Transverse colon (tissue), 3 donors: Measurements from ENCODE around the gene COP1.

Source experiments
- CTCF ChIP-seq, 5 experiments: fragments of 200-600 bp in 3 of 5; fragments of 450-650 bp in 2 of 5; sonication (generic) in 3 of 5; IDR thresholded peaks; 1 replicate in 2 of 5; 2 replicates in 3 of 5; pipeline ENCODE4 v1.5.1; 2016 to 2017; ENCODE audit warnings: antibody characterized with exemption in 5 of 5, inconsistent platforms in 3 of 5, mild to moderate bottlenecking in 2 of 5, moderate library complexity in 1 of 5
- POLR2A ChIP-seq: fragments of 450-650 bp; IDR thresholded peaks from one replicate; pipeline ENCODE4 v1.6.1; 2016; ENCODE audit warnings: antibody characterized with exemption, mild to moderate bottlenecking, moderate library complexity

- TF ChIP-seq POLR2A, result no peak
- TF ChIP-seq CTCF (IDR thresholded peaks at IDR 0.05), result no peak
Measured at GRCh38 chr1:176227579-176227978, 20.5 kb upstream of the COP1 start.
